ENCODE data around the gene SMYD3. TPM values are rescaled to one million over a fixed set of nuclear protein-coding genes. Genes with fewer than 3 reads are reported as not detected.

Gene SMYD3
- total RNA-seq, 1 experiment from 2014 or later: 25.5 TPM

- no peak overlapping the region for H3K27ac Mint-ChIP-seq
- H4K20me1 ChIP-seq (ENCODE audit: control insufficient read depth, insufficient read depth, insufficient read length): no peaks in the 10 kb centered on the region
These were observed 26.4 kb upstream of the SMYD3 start for GRCh38 chr1:246533371-246533905.

More at GRCh38 chr1:246533371-246533905, 26.4 kb upstream of the SMYD3 start:
- Histone ChIP-seq H2BK20ac (ENCODE audit: low read depth, low read length, poor library complexity, severe bottlenecking) (no peak overlapping the region), H3K23me2 (ENCODE audit: insufficient read length, low read depth, low read length, poor library complexity, severe bottlenecking) (no peaks in the 10 kb centered on the region), H2BK12ac (ENCODE audit: insufficient read length, low read depth, low read length) (no peak overlapping the region), H3K79me1 (ENCODE audit: insufficient read depth, low read depth, low read length, poor library complexity, severe bottlenecking) (no peaks in the 10 kb centered on the region), H3K56ac (ENCODE audit: insufficient read length, low read depth, low read length) (no peak overlapping the region), H3K27ac (ENCODE audit: insufficient read length, low read depth, low read length) (no peak overlapping the region), H2BK15ac (ENCODE audit: low read depth, low read length) (no peak overlapping the region), H3K79me2 (ENCODE audit: insufficient read depth, low read length) (no peaks in the 10 kb centered on the region), H3K14ac (ENCODE audit: insufficient read depth, low read length) (no peak overlapping the region), H3K4ac (ENCODE audit: low read depth, low read length) (no peak overlapping the region), H2BK120ac (ENCODE audit: low read depth, low read length, poor library complexity, severe bottlenecking) (no peak overlapping the region), H2AK5ac (ENCODE audit: insufficient read length, low read length) (no peak overlapping the region), H3K9me3 (ENCODE audit: control insufficient read depth, low read depth, low read length) (peaks cover 8% of the 10 kb centered on the region), H3K9ac (ENCODE audit: extremely low read depth, insufficient read length, low read length) (no peak overlapping the region), H2BK5ac (ENCODE audit: insufficient read length, low read length) (no peak overlapping the region), H4K8ac (replicated peaks; ENCODE audit: insufficient read length, low read depth, low read length) (no peak overlapping the region), H4K91ac (ENCODE audit: insufficient read length, low read depth, low read length) (no peak overlapping the region), H3K27me3 (ENCODE audit: insufficient read depth, low read length) (no peaks in the 10 kb centered on the region), H3K18ac (ENCODE audit: insufficient read length, low read depth, low read length) (no peak overlapping the region), H4K5ac (ENCODE audit: insufficient read length, low read depth, low read length) (no peak overlapping the region), H3K4me1 (ENCODE audit: insufficient read depth, low read length) (no peaks in the 10 kb centered on the region), H3T11ph (ENCODE audit: low read length) (no peak overlapping the region), H3K4me2 (ENCODE audit: insufficient read depth, insufficient read length, low read length) (no peak overlapping the region), H2AFZ (ENCODE audit: low read length) (no peak overlapping the region), H3K23ac (ENCODE audit: insufficient read length, low read depth, low read length) (no peak overlapping the region)
- Mint-ChIP-seq H3K27me3 (ENCODE audit: low read depth) (peaks cover 5% of the 10 kb centered on the region; the same call in 1 of the 2 replicates), H3K4me3 (no peak overlapping the region), H3K4me1 (peaks cover 5 to 6% of the 10 kb centered on the region in 2 experiments), H3K36me3 (ENCODE audit: insufficient read depth in 1 of 3, low read depth in 3 of 3) (peaks cover 4 to 8% (median 5%) of the 10 kb centered on the region in 3 experiments; a peak in 6 of 7 replicates), H3K9me3 (peaks cover 21 to 28% of the 10 kb centered on the region in 2 experiments)
- no peak for TF ChIP-seq CTCF (conservative IDR thresholded peaks at IDR 0.05)
- no CpG with 5 or more reads among the region's 2 CpGs for WGBS (ENCODE audit: extremely low coverage, insufficient read length, low lambda C conversion rate)
- no peak for DNase-seq

Data from H9 (cell line).